Hair follicle dermal papilla cell (primary cell): ENCODE measurements around the gene NFKB2. TPM values are rescaled to one million over a fixed set of nuclear protein-coding genes. Genes with fewer than 3 reads are reported as not detected.

Experiments
- small RNA-seq: library from RNA; depleted of rRNA; stranded (forward); fragments of <200 nt; gene quantifications from one replicate; pipeline ENCODE3, GENCODE V24; 2012
- total RNA-seq: library from RNA; depleted of rRNA; stranded (reverse); fragments of >200 nt; gene quantifications from 2 replicates; pipeline ENCODE4 v1.2.3, GENCODE V29; 2012

The NFKB2 gene
- 24.2 and 27.9 TPM in 2 replicates for total RNA-seq

DNA sequence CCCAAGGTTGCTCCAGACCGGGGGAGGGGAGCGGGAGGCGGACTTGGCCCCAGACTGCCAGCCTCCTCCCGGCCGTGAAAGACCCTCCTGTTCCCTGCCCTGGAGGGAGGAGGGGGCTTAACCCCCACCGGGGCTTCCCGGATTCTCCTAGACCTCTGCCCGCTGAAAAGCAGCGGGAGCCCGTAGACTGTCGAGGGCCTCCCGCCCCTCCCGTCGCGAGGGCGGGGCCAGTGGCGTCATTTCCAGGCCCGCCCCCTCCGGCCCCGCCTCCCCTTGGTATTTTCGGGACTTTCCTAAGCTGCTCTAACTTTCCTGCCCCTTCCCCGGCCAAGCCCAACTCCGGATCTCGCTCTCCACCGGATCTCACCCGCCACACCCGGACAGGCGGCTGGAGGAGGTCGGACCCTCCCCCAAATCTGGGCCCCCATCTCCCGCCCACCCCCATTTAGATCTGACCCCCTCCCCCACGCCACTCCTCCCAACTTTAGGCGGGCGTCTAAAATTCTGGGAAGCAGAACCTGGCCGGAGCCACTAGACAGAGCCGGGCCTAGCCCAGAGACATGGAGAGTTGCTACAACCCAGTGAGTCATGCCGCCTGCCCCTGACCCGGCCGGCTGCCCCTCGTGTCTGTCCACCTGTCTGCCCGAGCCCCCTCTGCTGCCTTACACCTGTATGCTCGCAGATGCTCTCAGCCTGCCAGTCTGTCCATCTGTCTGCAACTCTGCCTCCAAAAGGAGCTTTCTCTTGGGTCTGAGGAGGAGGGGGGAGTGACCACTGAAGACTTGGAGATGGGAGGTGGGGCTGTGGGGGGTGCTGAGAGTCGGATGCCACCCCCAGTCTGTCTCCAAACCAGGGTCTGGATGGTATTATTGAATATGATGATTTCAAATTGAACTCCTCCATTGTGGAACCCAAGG is at the start of gene NFKB2:
Gene NFKB2, plus strand, starts transcription at position 306 of the 917 bp plus-strand sequence. Its CDS starts 255 bp downstream, at position 561.

DNA sequence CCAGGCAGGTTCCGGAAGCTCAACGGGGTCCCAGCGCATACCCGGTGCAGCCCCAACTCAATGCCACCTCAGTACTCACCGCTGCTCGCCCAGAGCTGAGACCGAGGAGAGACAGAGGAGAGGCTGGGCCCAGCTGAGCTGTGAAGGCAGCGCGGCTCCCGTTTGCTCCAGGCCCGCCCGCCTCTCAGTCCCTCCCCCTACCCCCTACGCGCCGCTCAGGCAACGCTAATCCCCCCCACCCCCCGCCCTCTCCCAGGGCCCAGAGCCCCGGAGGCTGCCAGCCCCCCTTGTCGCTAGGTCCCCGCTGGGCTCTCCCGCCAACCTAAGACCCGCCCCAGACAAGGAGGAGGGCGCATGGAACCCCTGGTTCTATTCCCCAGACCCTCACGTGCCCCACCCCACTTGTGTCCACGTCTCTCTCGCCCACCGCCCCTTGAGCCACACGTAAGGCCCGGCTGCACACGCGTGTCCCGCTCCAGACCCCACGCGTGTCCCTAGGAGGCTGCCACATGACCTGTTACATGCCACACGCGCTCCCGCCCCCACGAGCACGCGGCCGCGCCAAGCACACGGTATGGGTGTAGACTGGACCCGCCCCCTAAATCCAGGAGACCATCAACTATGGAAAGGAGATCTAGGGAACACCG is 23.2 kb downstream of the NFKB2 start, which contains the start of gene PSD:
Gene PSD, minus strand, starts transcription at position 164 of the 647 bp plus-strand sequence. CDS start 1,747 bp downstream, outside the sequence.

DNA sequence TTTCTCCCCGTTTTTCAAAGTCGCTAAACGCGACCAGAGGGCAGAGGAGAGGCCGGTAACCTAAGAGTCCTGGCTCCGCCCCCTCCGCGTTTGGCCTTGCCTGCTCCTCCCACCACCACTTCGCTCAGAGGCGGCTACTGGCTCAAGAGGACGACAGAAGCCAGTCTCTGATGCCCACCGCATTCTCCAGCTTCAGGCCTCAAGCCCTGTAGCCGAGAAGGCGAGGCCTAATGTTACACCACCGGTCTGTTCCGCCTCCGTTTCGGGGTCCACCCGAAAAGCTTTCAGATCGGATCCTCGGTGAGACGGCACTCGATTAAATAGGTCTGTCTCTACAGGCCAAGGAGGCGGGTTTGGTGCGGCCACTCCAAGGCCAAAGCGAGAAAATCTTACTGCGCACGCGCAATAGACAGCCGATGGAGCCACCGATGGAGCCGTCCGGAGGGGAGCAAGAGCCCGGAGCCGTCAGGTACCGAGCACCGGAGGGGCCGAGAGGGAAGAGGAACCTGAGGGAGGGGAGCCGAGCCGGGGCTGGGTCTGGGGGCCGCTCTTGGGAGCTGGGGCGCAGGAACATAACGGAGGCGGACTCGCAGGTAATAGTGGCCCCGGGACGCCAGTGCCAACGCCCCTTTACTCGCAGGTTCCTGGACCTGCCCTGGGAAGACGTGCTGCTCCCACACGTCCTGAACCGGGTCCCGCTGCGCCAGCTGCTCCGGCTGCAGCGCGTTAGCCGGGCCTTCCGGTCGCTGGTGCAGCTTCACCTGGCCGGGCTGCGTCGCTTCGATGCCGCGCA is 25.4 kb downstream of the NFKB2 start, which contains the start of gene FBXL15:
Gene FBXL15, plus strand, starts transcription at position 123 of the 793 bp plus-strand sequence. Its CDS starts 294 bp downstream, at position 417.

DNA sequence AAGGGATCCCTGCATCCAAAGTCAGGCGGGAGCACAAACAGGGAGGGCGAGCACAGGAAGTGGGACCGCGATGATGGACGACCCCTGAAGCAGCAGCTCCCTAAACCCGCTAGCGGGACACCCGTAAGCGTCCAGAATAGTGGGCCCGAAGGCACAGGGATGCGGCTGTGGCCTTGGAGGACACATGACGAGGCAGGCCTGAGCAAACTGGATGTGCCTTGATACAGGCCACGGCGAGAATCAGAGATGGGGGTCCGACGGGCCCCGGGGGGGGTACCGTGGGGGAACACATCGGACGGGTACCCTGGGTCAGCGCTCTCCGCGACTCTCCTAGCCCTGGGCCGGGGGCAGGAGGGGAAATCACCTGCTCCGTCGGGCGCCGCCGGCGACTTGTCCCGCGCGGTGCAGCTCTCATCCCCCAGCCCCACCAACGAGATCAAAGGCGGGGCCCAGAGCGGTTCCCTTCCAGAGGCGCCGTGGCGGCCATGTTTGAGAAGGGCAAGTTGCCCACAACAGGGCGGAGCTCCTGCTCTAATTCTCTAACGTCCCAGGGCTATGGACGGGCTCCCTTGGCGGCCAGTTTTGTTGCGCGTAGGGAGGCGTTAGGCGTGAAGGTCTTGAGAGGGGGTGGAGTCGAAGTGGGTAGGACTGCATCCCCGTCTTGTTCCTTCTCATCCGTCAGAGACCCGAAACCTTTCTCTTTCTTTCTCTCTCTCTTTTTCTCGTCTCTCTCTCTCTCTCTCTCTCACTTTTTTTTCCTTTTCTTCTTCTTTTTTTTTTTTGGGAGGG is 36.9 kb downstream of the NFKB2 start, which contains the start of gene CUEDC2:
Gene CUEDC2, minus strand, starts transcription at position 413 of the 789 bp plus-strand sequence. CDS start 7,386 bp downstream, outside the sequence.

DNA sequence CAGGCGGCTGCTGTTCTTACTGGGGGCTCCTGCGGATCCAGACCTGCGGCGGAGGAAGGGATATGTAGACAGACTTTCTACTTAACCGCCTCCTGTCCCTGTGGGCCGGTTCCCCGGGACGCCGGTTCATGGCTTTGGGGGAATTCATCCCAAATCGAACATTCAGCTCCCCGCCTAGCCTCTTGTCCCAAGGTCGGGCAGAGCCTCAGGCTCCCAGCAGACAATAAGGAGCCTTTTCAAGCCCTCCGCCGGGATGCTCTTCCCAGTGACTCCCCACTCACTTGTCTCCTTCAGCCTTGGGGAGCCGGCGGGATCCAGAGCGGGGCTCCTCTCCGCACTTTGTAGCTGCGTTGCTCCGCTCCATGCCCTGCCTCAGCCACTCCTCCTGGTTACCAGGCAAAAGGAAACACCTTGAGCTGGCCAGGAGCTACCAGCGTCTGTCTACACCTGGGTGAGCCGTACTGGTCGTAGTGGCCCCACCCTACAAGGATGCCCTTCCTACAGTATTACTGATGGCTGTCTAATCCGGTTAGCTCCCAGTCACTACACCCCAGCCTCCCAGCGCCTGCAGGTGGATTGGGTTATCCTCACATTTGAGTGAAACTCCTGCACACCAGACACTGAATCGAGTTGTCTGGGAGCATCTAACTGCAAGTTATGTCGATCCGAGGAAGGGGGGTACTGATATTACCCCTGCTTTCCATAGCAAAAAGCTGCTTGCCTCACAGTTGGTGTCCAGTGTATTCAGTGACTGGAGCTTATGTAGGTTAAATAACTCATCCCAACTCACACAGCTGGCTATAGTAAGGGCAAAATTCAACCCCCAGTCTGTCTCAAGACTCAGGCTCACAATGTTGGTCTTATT is 55.8 kb downstream of the NFKB2 start, which contains the start of gene C10orf95:
Gene C10orf95, minus strand, starts transcription at position 439 of the 865 bp plus-strand sequence. CDS start 450 bp downstream, outside the sequence.

Small RNAs within 50 kb of the gene (small RNA-seq; reads per million reads assigned to genes)
- 147 reads per million, percentile 98 among the genes with 10 or more reads in this experiment for gene MIR146B

Other genes starting within 250 kb of the NFKB2 start
- 22.3 and 28.2 TPM in 2 replicates for gene NOLC1, start 243.3 kb upstream of the NFKB2 start, total RNA-seq
- 1.9 and 2.2 TPM in 2 replicates for gene ELOVL3, start 169.4 kb upstream of the NFKB2 start, total RNA-seq
- gene PITX3, start 154.2 kb upstream of the NFKB2 start, total RNA-seq: not detected in 2 replicates
- 58.5 and 67.0 TPM in 2 replicates for gene GBF1, start 150.2 kb upstream of the NFKB2 start, total RNA-seq
- gene PSD, start 23.1 kb downstream of the NFKB2 start, total RNA-seq: 0.61 and 1.1 TPM in 2 replicates
- gene FBXL15, start 25.1 kb downstream of the NFKB2 start, total RNA-seq: 5.5 and 6.6 TPM in 2 replicates
- 37.2 and 38.0 TPM in 2 replicates for gene CUEDC2, start 36.9 kb downstream of the NFKB2 start, total RNA-seq
- gene C10orf95, start 55.8 kb downstream of the NFKB2 start, total RNA-seq: not detected in 2 replicates
- 115 and 139 TPM in 2 replicates for gene ACTR1A, start 107.0 kb downstream of the NFKB2 start, total RNA-seq
- 3.0 and 3.7 TPM in 2 replicates for gene SUFU, start 108.3 kb downstream of the NFKB2 start, total RNA-seq
- 101 and 104 TPM in 2 replicates for gene TRIM8, start 248.8 kb downstream of the NFKB2 start, total RNA-seq